Right cardiac atrium (tissue), 5 donors: ENCODE measurements around the gene ARF3. TPM values are rescaled to one million over a fixed set of nuclear protein-coding genes. Genes with fewer than 3 reads are reported as not detected.

Experiments used
- ATAC-seq, 2 donors: fragments of 200-7000 bp; cut with Tn5 transposase; one replicate each; pipeline versions ENCODE4 v1.8.0 to v1.9.1; 2020; ENCODE audit warnings: moderate library complexity in 2 of 2, mild to moderate bottlenecking in 1 of 2
- DNase-seq, 3 donors: peaks; one replicate each; pipeline ENCODE4 v3.0.0-alpha.2; 2020
- H3K27ac ChIP-seq: one replicate; pipeline ENCODE4 v1.5.1; 2013; ENCODE audit warnings: mild to moderate bottlenecking, low read length, control low read depth, moderate library complexity
- H3K27me3 ChIP-seq: one replicate; pipeline ENCODE4 v1.6.1; 2013; ENCODE audit not compliant: control insufficient read depth, insufficient read depth
- H3K4me1 ChIP-seq: one replicate; pipeline ENCODE4 v1.6.1; 2013; ENCODE audit warnings: low read length; ENCODE audit not compliant: control insufficient read depth, insufficient read depth
- H3K4me3 ChIP-seq: one replicate; pipeline ENCODE4 v1.5.1; 2013; ENCODE audit warnings: low read length, control low read depth
- H3K9me3 ChIP-seq: one replicate; pipeline ENCODE4 v1.6.1; 2013; ENCODE audit warnings: low read length; ENCODE audit not compliant: control insufficient read depth
- WGBS: extraction: QIAGEN DNeasy Blood & Tissue Kit; methylation state at CpG from one replicate; pipeline ENCODE4 v1.1.7; 2013; 5-methylcytosine and 5-hydroxymethylcytosine counted together
- intact Hi-C, 4 donors: fragments of 100-400 bp; cut with DNase I; formaldehyde crosslinking; loops; one replicate each; pipeline versions ENCODE4 v1.11.0 to v1.14.0; 2022 to 2023
- polyA plus RNA-seq: library from polyadenylated mRNA; stranded (reverse); fragments of 200-250 nt; gene quantifications from one replicate; pipeline ENCODE4 v1.2.3, GENCODE V29; 2013
- total RNA-seq, 4 donors: library from RNA; stranded (reverse); fragmentation: NEBNext Ultra II Directional; extraction: Animal tissue kit (Norgen Biotek cat#: 25700); gene quantifications; one replicate each; pipeline ENCODE4 v1.2.1, GENCODE V29; 2021
- donor health status: healthy with polysubstance abuse.
- donor health status: DM: no; HTN: yes; CAD: no.
- donor health status: DM: no; HTN: no; CAD: no.
- donor health status: DM: no; HTN: yes; CAD: no; lungs with severe emphysema.
- donor health status: DM: yes; HTN: yes; CAD: no.

Gene ARF3
- total and polyA plus RNA-seq, 5 donors = 65.0 to 94.8 (median 76.8) TPM

DNA sequence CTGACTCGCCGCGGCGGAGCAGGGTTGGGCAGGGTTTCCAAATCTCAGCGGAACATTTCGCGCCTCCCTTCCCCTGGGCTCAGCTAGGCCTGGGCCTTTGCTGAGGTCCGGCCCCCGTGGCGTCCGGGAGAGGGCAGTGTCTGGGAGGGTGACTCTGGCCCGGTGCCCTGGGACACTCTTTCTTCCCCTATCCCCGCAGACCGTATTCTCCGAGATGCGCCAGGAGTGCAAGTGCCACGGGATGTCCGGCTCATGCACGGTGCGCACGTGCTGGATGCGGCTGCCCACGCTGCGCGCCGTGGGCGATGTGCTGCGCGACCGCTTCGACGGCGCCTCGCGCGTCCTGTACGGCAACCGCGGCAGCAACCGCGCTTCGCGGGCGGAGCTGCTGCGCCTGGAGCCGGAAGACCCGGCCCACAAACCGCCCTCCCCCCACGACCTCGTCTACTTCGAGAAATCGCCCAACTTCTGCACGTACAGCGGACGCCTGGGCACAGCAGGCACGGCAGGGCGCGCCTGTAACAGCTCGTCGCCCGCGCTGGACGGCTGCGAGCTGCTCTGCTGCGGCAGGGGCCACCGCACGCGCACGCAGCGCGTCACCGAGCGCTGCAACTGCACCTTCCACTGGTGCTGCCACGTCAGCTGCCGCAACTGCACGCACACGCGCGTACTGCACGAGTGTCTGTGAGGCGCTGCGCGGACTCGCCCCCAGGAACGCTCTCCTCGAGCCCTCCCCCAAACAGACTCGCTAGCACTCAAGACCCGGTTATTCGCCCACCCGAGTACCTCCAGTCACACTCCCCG is 23.9 kb upstream of the ARF3 start:
- Histone ChIP-seq H3K9me3 (no peaks in the 10 kb centered on the region), H3K27me3 (no peaks in the 10 kb centered on the region), H3K4me3 (no peak overlapping the region), H3K27ac (no peak overlapping the region), H3K4me1 (peaks cover 15% of the 10 kb centered on the region)
- DNase-seq = peak; percentile 46 to 76 (median 75)
- ATAC-seq = peak; percentile 30 to 32
- intact Hi-C loops = no loop called here
- 2% methylated on average over 91 of the region's 91 CpGs for WGBS

GRCh38 chr12:48980389-48980952 is 23.2 kb upstream of the ARF3 start:
- H3K27ac ChIP-seq = no peak overlapping the region
- ATAC-seq (no peak), DNase-seq (peak in 2 of 3 donors; percentile 53 to 57)
- H3K4me1 ChIP-seq = peaks cover 15% of the 10 kb centered on the region
- H3K9me3 ChIP-seq = no peaks in the 10 kb centered on the region
- peak overlapping the region; percentile 26 for H3K4me3 ChIP-seq
- 4% methylated on average over 46 of the region's 46 CpGs for WGBS
- no peaks in the 10 kb centered on the region for H3K27me3 ChIP-seq
- intact Hi-C loops = no loop called here

GRCh38 chr12:48979602-48980388 is 22.5 kb upstream of the ARF3 start:
- 2% methylated on average over 55 of the region's 55 CpGs for WGBS
- H3K27me3 ChIP-seq = no peaks in the 10 kb centered on the region
- DNase-seq = peak; percentile 37 to 76 (median 75)
- no peak for ATAC-seq
- intact Hi-C loops = no loop called here
- H3K4me1 ChIP-seq = peaks cover 15% of the 10 kb centered on the region
- H3K27ac ChIP-seq = no peak overlapping the region
- H3K4me3 ChIP-seq = peak overlapping the region; percentile 26
- H3K9me3 ChIP-seq = no peaks in the 10 kb centered on the region

DNA sequence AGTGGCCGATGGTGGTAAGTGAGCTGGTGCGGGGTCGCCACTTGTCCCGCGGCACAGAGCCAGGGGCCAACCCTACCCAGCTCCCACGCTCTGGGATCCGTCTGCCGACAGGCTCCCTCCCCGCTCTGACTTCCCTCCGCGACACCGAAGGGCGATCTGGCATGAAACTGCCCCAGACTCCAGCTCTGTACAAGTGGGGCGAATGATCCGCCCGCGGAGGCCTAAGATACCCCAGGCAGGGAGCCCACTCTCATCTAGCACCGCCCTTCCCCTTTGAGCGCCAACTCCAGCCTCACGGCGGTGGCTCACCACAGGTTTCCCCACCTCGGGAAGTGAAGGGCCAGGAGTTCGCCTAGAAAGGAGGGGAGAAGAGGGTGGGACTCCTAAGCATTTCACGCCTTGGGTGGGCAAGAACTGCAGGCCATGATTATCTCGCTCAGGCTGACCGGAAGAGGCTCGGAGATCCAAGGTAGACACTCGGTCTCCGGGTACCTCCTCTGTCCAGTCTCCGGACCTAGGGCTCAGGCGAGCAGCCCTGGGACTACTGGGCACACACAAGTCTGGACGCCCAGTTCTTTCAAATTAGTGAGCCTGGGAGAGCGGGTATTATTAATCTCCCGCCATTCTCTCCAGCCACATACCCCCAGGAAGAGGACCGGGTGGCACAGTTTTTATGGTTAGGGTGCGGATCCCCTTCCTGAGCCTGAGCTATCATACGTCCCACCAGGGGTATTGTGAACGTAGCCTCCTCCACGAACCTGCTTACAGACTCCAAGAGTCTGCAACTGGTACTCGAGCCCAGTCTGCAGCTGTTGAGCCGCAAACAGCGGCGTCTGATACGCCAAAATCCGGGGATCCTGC is 21.7 kb upstream of the ARF3 start:
- peak in 1 of 2 donors; percentile 1 for ATAC-seq
- peaks cover 15% of the 10 kb centered on the region for H3K4me1 ChIP-seq
- no peaks in the 10 kb centered on the region for H3K9me3 ChIP-seq
- WGBS = 2% methylated on average over 45 of the region's 45 CpGs
- intact Hi-C loops = no loop called here
- H3K27ac ChIP-seq = no peak overlapping the region
- DNase-seq = peak in 2 of 3 donors; percentile 59 to 65
- H3K27me3 ChIP-seq = no peaks in the 10 kb centered on the region
- H3K4me3 ChIP-seq = peak overlapping the region; percentile 26

DNA sequence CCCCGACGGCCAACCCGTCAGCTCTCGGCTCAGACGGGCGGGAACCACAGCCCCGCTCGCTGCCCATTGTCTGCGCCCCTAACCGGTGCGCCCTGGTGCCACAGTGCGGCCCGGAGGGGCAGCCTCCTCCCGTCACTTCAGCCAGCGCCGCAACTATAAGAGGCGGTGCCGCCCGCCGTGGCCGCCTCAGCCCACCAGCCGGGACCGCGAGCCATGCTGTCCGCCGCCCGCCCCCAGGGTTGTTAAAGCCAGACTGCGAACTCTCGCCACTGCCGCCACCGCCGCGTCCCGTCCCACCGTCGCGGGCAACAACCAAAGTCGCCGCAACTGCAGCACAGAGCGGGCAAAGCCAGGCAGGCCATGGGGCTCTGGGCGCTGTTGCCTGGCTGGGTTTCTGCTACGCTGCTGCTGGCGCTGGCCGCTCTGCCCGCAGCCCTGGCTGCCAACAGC is 21.0 kb upstream of the ARF3 start, which contains the start of gene WNT1:
Gene WNT1 (plus strand): TSS at position 32 of the 450 bp plus-strand sequence. CDS start 329 bp downstream, at position 361.
- intact Hi-C loops = no loop called here
- DNase-seq (peak in 1 of 3 donors; percentile 51), ATAC-seq (peak in 1 of 2 donors; percentile 4)
- 1% methylated on average over 45 of the region's 45 CpGs for WGBS
- Histone ChIP-seq H3K9me3 (no peaks in the 10 kb centered on the region), H3K4me3 (peak within 1 kb of the TSS; percentile 26), H3K27ac (no peak within 1 kb of the TSS), H3K27me3 (no peaks in the 10 kb centered on the region), H3K4me1 (peaks cover 17% of the 10 kb centered on the region)

GRCh38 chr12:48977290-48978281 is 20.3 kb upstream of the ARF3 start:
- H3K4me1 ChIP-seq = peaks cover 17% of the 10 kb centered on the region
- no peak overlapping the region for H3K27ac ChIP-seq
- H3K4me3 ChIP-seq = peak overlapping the region; percentile 26
- no peaks in the 10 kb centered on the region for H3K9me3 ChIP-seq
- intact Hi-C loops = no loop called here
- WGBS = 11% methylated on average over 50 of the region's 50 CpGs
- ATAC-seq (peak; percentile 11 to 40), DNase-seq (peak; percentile 76 to 90 (median 88))
- no peaks in the 10 kb centered on the region for H3K27me3 ChIP-seq

GRCh38 chr12:48973941-48974673 is 16.8 kb upstream of the ARF3 start:
- intact Hi-C loops = no loop called here
- WGBS = 17% methylated on average over 19 of the region's 19 CpGs
- ATAC-seq (peak; percentile 68 to 71), DNase-seq (peak; percentile 86 to 92 (median 91))
- H3K27me3 ChIP-seq = no peaks in the 10 kb centered on the region
- H3K4me3 ChIP-seq = no peak overlapping the region
- peaks cover 11% of the 10 kb centered on the region for H3K4me1 ChIP-seq
- H3K27ac ChIP-seq = peak overlapping the region; percentile 23
- no peaks in the 10 kb centered on the region for H3K9me3 ChIP-seq

- no peak overlapping the region for H3K4me3 ChIP-seq
- no peaks in the 10 kb centered on the region for H3K9me3 ChIP-seq
- DNase-seq (peak; percentile 91 to 94 (median 93)), ATAC-seq (peak; percentile 83 to 85)
- peaks cover 5% of the 10 kb centered on the region for H3K4me1 ChIP-seq
- WGBS = 13% methylated on average over 12 of the region's 12 CpGs
- H3K27ac ChIP-seq = peak overlapping the region; percentile 23
- H3K27me3 ChIP-seq = no peaks in the 10 kb centered on the region
- intact Hi-C loops = no loop called here
Observed at GRCh38 chr12:48973531-48973930, 16.2 kb upstream of the ARF3 start.

DNA sequence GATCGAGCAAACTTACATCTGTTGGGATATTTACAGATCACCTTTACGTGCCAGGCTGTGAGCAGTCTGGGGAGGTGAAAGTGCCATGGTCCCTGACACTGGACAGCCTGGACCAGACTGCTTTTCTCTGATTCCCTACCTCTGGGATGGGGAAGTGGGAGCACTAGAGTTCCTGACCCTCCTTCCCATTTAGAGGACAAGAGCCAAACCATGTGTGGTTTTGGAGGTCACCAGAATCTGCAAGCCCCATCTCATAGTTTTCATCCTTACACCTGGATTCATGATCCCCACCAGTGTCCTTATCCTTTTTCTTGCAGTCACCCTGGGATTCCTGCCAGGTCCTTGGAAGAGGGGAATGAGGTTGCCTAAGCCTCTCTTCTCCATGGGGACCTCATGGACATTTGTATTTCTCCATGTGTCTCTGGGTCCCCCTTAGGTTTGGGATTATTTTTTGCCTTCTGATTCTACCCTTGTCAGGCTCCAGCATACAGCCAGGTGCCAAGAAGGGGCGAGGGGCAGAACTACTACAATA is 15.7 kb upstream of the ARF3 start:
- Histone ChIP-seq H3K9me3 (no peaks in the 10 kb centered on the region), H3K4me1 (peaks cover 2% of the 10 kb centered on the region), H3K27ac (peak overlapping the region; percentile 9), H3K27me3 (no peaks in the 10 kb centered on the region), H3K4me3 (no peak overlapping the region)
- intact Hi-C loops = no loop called here
- ATAC-seq (no peak), DNase-seq (peak in 1 of 3 donors; percentile 58)
- WGBS = 32% methylated on average over 3 of the region's 3 CpGs
